Measurements from ENCODE around the gene SMPD2.

- TF ChIP-seq EZH2 (IDR thresholded peaks at IDR 0.05; ENCODE audit: low read depth) (no peak), CTCF (conservative IDR thresholded peaks at IDR 0.05) (no peak)
Observed at GRCh38 chr6:109454496-109455436, 14.2 kb downstream of the SMPD2 start.

Data from PC-9 (cell line).